Hepatocyte (in vitro differentiated cells): Measurements from ENCODE around the gene ANK2.

Experiments
- CTCF ChIP-seq: fragments of 200-600 bp; sonication (generic); IDR thresholded peaks from 2 replicates; pipeline ENCODE4 v1.5.1; 2016; ENCODE audit warnings: antibody characterized with exemption, mild to moderate bottlenecking; ENCODE audit not compliant: poor library complexity
- EZH2phosphoT487 ChIP-seq: fragments of 200-600 bp; sonication (generic); IDR thresholded peaks from one replicate; pipeline ENCODE4 v1.6.1; 2018; ENCODE audit warnings: antibody characterized with exemption, mild to moderate bottlenecking, low read depth, moderate library complexity; ENCODE audit not compliant: unreplicated experiment, severe bottlenecking

GRCh38 chr4:113344100-113344499 lies 294.6 kb downstream of the ANK2 start:
- TF ChIP-seq CTCF (no peak), EZH2phosphoT487 (no peak)
